HS-5 (cell line): ENCODE measurements around the gene TAMALIN.
"Not testable (repeated sequence)": the region's sequence is repeated elsewhere in the genome, so short reads cannot be mapped to it uniquely, and the experiment has no call there.

Source experiments
- DNase-seq: peaks from one replicate; pipeline ENCODE4 v3.0.0-alpha.2; 2012; ENCODE audit warnings: low read depth

TAMALIN gene

DNA sequence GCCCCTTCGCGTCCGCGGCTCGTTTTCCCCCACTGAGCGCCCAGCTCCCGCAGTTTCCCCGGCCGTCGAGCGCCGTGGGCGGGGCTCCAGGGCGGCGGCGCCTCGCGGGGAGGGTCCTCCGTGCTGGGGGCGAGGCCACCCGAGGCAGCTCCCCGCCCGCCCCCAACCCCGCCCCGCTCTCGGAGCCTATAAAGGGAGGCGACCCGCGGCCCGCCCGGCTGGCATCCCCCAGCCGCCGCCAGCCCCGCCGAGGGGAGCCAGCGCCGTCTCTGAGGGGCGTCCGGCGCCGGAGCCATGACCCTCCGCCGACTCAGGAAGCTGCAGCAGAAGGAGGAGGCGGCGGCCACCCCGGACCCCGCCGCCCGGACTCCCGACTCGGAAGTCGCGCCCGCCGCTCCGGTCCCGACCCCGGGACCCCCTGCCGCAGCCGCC lies at the start of gene TAMALIN:
TSS of gene TAMALIN (plus strand) at position 221 of the 432 bp plus-strand sequence. CDS start at position 295, 74 bp downstream.
- DNase-seq = no peak

DNA sequence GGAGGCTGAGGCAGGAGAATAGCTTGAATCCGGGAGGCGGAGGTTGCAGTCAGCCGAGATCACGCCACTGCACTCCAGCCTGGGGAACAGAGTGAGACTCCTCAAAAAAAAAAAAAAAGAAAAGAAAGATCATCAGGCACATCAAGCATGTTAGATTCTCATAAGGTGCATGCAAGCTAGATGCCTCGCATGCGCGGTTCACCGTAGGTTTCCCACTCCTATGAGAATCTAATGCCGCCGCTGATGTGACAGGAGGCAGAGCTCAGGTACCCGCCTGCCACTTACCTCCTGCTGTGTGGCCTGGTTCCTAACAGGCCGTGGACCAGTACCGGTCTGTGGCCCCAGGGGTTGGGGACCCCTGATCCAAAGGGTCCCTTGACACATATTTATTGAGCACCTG lies 48.2 kb upstream of the TAMALIN start:
- no peak for DNase-seq

DNA sequence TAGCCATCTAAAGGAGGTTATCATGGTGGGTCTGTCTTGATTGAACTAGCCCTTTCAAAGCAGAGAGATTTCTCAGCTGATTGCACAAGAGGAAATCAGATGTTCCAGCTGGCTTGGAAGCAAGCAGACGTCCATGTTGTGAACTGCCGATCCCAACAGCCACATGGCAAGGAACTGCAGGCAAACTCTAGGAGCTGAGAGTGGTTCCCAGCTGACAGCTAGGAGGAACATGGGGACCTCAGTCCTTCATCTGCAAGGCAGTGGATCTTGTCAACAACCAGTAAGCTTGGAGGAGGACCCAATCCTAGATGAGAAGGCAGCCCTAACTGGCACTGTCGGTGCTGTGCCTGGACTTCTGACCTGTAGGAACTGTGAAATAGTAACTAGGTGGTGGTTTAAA lies 47.5 kb upstream of the TAMALIN start:
- DNase-seq = no peak

DNA sequence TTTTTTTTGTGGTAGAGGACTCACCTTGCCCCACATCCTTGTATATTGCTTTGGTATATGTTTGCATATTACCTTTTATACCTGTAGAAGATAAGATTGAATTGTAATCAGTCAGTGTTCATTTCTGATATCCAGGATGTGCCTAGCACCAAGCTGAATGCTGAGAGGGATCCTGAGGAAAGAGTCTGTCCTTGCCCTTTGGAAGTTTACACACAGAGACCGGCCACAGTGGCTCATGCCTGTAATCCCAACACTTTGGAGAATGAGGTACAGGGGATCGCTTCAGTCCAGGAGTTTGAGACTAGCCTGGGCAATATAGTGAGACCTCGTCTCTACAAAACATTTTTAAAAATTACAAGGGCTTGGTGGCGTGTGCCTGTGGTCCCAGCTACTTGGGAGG lies 46.8 kb upstream of the TAMALIN start:
- no peak for DNase-seq

DNA sequence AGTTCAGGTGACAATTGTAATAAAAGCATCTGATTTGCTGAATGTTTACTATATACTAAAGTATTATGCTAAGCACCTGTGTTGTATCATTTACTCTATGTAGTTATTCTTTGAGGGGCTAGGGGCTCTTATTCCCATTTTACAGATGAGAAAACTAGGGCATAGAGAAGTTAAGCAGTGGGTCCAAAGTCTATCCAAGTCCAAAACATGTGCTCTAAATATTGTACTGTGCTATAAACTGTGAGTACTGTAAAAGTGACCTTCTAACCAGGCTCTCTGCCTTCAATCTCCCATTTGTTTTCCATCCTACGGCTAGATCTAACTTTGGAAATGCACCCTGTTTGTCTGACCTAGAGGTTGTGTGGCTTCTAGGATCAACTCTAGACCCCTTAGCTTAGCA lies 46.3 kb upstream of the TAMALIN start:
- no peak for DNase-seq

DNA sequence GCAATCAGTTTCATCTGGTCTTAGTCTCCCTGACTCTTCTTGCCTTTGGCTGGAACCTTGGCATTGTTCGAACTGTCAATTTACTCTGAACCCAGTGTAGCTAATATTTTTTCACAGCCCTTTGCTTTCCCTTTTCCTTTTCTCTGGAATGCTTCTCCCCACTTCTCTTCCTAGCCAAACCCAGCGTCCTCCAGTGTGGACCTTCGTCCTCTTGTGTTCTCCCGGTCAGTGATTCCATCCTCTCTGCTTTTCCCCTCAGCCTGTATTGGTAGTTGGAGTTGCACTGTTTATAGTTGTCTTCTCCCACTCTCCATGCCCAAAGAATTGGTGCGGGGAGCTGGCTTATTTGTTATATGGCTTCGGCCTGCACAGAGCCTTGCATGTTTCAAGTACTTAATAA lies 45.9 kb upstream of the TAMALIN start:
- no peak for DNase-seq

DNA sequence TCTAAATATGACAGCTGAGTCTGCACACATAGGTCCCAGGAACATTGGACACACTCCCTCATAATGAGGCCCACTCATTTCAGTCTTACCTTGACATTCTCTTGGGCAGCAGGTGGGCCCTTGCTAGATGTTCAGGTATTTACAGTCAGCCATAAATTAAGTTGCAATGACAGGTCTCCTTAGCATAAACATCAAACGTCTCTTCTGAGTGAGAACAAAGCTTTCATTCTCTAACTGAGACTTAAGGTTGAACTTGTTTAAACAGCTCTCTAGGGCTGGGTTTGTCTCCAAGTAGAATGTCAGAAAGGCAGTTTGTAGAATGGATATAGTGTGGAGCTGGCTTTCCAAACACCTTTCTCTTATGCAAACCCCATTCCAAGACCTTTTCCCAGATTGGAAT lies 44.9 kb upstream of the TAMALIN start:
- DNase-seq = no peak

DNA sequence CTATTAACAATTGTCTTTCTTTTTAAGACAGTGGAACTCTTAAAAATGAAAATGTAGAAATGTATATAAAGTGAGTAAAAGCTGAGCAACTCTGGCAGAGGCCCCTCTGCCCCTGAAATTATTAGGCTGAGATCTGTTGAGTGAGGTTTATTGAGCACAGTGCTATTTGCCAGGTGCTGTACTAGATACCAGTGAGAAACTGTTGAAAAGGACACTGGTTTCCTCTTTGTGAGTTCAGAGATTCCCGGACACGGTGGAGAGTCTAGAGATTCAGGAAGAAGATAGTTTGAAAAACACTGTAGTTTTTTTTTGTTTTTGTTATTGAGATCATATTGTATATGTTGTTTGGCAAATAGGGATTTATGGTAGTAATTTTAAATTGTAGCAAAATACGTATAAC lies 44.0 kb upstream of the TAMALIN start:
- DNase-seq = no peak

DNA sequence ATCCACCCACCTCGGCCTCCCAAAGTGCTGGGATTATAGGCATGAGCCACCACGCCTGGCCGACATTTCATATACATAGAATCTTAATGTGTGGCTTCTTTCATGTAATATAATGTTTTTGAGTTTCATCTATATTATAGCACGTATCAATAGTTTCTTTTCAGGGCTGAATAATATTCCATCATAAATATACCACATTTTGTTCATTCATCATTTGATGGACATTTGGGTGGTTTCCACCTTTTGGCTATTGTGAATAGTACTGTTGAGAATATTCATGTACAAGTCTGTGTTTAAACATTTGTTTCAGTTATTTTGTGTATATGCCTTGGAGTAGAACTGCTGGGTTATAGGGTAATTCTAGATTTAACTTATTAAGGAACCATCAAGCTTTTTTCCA lies 43.3 kb upstream of the TAMALIN start:
- DNase-seq = no peak

DNA sequence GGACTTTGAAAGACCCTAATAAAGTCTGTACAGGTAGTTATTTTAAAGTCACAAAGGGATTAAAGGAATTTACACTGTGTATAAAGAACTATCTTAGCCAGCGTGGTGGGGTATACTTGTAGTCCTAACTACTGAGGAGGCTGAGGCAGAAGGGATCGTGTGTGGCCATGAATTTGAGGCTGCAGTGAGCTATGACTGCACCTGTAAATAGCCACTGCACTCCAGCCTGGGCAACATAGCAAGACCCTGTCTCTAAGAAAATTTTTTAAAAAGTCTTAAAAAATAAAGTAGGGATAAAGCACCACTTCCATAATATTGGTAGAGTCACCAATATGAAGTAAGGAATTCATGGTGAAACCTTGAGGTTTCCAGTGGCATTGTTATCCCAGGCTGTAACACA lies 37.1 kb upstream of the TAMALIN start:
- no peak for DNase-seq

DNA sequence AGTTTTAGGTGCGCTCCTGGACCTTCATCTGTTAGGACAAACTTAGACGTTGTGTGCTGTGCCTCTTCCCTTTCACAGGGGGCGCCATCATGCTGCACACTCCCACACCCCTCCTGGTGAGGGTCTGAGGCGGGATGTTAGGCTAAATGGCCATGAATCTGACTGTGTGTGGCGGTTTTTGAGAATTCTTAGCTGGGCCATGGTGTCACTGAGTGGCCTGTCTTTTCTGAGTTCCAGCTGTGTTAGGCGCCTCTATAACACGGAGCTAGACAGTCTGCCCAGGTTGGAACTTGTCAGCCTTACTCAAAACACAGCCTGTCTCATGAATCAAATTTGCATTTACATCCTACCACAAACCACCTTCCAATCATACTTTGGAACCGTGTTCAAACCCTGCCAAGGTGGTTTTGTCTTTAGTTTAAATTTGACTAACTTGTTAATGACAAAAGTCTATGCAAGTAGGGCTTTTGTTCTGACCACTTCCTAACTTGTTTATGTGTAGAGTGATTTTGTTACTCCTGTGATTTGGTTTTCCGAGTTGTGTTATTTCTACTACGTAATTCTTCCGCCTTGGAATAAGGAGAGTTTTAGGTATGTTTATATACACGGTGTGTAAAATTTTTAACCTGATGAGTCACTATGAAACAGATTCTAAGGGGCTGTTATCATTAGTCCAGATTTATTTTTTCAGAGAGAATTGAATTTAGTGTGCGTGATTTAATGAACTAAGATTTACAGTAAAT lies 35.7 kb upstream of the TAMALIN start:
- no peak for DNase-seq

DNA sequence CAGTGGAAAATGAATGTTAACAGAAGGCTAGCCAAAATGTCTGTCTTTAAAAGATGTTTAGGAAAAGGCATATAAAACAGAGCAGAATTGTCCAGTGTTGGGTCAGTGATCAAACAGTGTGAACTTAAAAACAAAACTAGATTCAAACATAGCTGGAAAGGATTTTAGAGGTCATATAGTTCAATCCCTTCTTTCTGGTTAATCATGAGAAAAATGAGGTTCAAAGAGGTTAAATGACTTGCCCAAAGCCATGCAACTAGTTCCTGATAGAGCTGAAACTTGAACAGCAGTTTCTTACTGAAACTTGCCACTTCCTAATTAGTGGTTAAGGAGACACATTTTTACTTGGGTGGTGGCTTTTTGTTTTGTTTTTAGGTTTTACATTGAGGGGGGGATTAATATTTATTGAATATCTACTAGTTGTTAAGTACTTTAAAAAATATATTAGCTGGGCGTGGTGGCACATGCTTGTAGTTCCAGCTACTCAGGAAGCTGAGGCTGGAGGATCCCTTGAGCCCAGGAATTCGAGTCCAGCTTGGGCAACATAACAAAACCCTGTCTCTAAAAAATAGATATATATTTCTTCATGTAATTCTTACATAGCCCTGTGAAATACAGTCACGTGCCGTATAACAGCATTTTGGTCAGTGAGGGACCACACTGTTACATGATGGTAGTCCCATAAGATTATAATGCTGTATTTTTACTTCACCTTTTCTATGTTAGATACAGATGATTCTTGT lies 34.9 kb upstream of the TAMALIN start:
- no peak for DNase-seq

DNA sequence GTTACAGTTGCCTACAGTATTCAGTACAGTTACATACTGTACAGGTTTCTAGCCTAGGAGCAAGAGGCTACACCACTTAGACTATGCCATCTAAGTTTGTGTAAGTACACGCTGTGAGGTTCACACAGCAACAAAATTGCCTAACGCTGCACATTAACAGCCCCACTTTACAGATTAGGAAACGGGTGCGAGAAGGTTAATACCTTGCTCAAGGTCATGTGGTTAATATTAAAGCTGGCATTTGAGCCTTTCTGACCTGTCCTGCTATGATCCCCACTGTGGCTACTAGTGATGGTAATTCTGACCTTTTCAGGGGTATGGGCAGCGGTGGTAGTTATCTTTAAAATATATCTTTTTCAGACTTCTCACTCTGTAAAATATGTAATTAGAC lies 34.3 kb upstream of the TAMALIN start:
- DNase-seq = no peak

DNA sequence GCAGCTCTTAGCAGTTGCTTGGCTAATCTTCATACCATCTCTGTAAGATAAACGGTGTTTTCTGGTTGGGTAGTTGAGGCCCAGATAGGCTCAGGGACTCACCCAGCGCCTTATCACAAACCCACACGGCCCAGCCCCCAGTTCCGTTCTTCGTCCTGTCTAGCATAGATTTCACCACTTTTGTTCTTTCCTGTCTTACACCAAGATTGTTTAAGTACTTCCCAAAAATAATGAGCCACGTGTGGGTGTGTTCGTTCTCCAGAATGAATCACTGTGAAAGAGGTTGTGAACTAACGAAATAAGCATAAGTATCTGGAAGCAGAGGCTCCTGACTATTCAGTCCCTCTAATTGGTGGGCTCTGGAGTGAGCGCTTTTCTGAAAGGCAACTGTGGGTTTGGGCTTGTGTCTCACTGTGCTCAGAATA lies 33.9 kb upstream of the TAMALIN start:
- no peak for DNase-seq

DNA sequence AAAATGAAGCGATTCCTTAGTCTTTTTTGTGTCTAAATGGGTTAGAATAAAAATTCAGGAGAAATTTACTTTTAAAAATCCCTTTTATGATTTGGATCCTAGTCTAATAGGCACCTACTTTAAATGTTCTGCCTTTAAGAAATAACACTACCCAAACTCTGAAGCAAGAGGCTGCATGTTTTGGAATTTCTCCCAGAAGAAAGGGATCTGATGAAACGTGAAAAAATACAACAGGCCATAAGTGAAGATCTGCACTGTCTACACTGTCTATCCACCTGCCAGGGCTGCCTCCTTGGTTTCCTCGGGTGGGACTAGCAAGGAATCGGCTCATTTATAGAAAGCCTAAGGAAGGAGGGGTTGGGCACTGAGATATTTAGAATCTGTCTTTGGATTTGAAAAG lies 33.2 kb upstream of the TAMALIN start:
- DNase-seq = no peak

DNA sequence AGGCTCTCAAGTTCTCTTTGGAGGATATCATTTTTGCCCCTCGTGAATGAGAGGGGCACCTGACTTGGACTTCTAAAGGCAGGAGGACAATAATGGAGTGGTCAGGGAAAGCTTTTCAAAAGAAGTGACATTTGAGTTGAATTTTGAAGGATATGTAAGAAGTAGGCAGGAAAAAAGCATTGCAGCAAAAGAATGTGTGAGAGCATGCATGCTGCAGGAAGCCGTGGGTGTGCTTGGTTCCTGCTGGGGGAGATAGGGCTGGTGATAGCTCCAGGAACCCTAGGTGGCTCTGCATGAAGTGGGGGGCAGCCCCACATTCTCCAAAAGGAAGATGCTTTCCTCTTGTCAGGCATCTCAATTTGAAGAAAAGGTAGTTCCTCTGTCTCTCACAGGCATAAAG lies 32.1 kb upstream of the TAMALIN start:
- DNase-seq = no peak

DNA sequence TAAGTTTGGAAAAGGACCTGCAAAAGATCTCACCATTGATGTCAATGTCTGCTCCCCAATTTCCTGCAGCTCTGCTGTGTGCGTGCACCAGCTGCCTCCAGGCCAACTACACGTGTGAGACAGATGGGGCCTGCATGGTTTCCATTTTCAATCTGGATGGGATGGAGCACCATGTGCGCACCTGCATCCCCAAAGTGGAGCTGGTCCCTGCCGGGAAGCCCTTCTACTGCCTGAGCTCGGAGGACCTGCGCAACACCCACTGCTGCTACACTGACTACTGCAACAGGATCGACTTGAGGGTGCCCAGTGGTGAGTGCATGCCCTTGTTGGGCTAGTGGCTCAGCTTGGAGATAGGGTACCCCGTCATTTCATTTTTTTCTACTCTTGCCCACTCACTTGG lies 31.6 kb upstream of the TAMALIN start:
- no peak for DNase-seq

DNA sequence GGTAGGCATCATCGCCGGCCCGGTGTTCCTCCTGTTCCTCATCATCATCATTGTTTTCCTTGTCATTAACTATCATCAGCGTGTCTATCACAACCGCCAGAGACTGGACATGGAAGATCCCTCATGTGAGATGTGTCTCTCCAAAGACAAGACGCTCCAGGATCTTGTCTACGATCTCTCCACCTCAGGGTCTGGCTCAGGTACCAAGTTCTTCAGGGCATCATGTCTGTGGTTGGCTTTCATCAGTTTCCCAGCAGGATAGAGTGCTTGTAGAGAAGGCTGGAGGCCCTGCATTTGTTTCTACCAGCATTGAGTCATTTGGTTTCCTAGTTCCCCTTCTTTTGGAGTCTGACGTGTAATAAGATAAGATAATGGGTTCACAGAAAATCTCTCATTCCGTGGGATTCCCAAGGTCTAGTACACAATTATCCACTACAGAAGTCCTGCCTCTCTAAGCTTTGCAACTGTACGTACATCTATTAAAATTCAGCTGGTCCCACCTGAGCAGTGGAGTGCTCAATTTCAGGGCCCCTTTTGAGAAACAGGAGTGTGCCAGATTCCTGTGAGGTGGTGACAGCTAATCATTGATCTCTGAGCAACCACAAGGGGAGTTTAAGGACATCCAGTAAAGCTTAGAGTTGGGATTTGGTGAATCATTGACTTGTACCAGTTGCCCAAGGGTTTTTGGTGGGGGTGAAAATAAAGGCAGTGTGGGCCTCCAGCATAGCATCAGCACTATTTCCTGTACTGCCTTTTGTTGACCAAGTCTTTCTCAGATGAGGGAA lies 30.2 kb upstream of the TAMALIN start:
- peak; percentile 15 for DNase-seq

DNA sequence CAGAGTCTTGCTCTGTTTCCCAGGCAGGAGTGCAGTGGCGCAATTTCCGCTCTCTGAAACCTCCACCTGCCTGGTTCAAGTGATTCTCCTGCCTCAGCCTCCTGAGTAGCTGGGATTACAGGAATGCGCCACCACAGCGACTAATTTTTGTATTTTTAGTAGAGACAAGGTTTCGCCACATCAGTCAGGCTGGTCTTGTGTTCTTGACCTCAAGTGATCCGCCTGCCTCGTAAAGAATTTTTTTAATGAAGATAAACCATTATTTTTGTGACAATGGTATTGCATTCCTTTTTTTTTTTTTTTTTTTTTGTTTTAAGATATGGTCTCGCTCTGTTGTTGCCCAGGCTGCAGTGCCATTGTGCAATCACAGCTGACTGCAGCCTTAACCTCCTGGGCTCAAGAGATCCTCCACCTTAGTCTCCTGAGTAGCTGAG lies 29.4 kb upstream of the TAMALIN start:
- no peak for DNase-seq

DNA sequence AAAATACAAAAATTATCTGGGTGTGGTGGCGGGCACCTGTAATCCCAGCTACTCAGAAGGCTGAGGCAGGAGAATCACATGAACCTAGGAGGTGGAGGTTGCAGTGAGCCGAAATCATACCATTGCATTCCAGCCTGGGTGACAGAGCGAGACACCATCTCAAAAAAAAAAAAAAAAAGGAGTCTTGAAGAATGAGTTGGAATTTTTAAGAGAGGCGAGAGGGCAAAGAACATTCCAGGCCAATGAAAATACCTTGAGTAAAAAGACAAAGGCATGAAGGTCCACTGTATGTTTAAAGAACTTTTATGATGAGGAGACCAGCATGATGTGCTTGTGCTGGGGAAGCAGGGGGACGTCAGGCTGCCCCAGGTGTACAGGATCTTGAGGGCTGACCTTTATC lies 27.4 kb upstream of the TAMALIN start:
- not testable (repeated sequence) for DNase-seq

DNA sequence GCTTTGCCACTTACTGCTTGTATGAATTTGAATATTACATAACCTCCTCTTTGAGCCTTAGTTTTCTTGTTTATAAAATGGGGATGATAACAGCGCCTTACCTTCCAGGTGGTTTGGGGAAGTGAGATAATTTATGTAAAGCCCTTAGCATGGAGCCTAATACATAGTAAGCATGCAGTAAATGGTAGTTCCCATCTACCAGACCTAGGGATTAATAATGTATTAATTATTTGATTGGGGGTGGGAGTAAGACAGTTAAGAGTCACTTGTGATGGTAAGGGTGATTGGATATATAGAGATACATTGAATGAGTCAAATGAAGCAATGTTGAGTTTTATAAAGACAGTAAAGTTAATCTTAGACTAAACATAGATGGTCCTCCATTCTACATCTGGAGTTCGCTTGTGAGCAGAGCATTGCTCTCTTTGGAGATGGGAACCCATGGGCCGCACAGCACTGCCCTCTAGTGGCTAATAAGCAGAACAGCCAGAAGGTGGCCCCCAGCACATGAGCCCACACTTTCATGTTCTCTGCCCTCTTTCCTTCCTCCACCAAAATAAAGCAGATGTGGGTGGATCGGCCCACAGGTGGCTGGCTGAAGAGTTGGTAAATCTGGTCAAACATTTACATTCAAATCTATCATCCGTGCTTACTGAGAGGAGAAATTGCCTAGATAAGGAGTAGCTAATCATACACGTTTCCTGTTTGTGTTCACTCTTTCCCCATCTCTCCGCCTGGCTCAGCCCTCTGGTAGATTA lies 26.5 kb upstream of the TAMALIN start:
- peak; percentile 39 for DNase-seq

DNA sequence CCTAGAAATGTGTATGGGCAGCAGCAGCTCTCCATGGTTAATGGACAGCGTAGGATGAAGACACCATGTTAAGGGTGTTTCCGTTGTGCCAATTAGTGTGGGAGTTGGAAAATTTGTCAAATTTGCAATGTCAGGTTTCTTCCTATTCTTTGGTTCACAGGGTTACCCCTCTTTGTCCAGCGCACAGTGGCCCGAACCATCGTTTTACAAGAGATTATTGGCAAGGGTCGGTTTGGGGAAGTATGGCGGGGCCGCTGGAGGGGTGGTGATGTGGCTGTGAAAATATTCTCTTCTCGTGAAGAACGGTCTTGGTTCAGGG lies 26.0 kb upstream of the TAMALIN start:
- no peak for DNase-seq
